Endothelial cell of umbilical vein (primary cell): ENCODE measurements around the gene MAMDC2.

Experiments
- EZH2 ChIP-seq: IDR thresholded peaks from 2 replicates; pipeline ENCODE4 v1.6.1; 2012; ENCODE audit warnings: borderline replicate concordance, low read depth, mild to moderate bottlenecking, moderate library complexity, low read length, inconsistent platforms; ENCODE audit not compliant: severe bottlenecking
- JUN ChIP-seq: IDR thresholded peaks from 2 replicates; pipeline ENCODE4 v1.6.1; 2011; ENCODE audit warnings: borderline replicate concordance, low read depth; ENCODE audit not compliant: insufficient read length, insufficient read depth
- POLR2A ChIP-seq: IDR thresholded peaks from 2 replicates; pipeline ENCODE4 v1.6.1; 2012; ENCODE audit warnings: low read depth, mild to moderate bottlenecking, control low read depth, low read length
- POLR2AphosphoS5 ChIP-seq: IDR thresholded peaks from 2 replicates; pipeline ENCODE4 v1.6.1; 2012; ENCODE audit warnings: low read depth, mild to moderate bottlenecking, control low read depth, low read length, moderate library complexity; ENCODE audit not compliant: insufficient read depth
- TF ChIP-seq, protein P1 (sequence below), 2 donors: IDR thresholded peaks; 1 replicate in 1 of 2; 2 replicates in 1 of 2; pipeline ENCODE4 v1.5.1; 2011; ENCODE audit warnings: low read length in 2 of 2, mild to moderate bottlenecking in 2 of 2, moderate library complexity in 2 of 2, control low read depth in 1 of 2, inconsistent platforms in 1 of 2, low read depth in 1 of 2; ENCODE audit not compliant: insufficient read depth in 1 of 2; ENCODE audit errors: extremely low read depth in 1 of 2
- TF ChIP-seq, protein P2 (sequence below): IDR thresholded peaks from 2 replicates; pipeline ENCODE4 v1.6.1; 2011; ENCODE audit not compliant: insufficient read depth, insufficient read length

DNA sequence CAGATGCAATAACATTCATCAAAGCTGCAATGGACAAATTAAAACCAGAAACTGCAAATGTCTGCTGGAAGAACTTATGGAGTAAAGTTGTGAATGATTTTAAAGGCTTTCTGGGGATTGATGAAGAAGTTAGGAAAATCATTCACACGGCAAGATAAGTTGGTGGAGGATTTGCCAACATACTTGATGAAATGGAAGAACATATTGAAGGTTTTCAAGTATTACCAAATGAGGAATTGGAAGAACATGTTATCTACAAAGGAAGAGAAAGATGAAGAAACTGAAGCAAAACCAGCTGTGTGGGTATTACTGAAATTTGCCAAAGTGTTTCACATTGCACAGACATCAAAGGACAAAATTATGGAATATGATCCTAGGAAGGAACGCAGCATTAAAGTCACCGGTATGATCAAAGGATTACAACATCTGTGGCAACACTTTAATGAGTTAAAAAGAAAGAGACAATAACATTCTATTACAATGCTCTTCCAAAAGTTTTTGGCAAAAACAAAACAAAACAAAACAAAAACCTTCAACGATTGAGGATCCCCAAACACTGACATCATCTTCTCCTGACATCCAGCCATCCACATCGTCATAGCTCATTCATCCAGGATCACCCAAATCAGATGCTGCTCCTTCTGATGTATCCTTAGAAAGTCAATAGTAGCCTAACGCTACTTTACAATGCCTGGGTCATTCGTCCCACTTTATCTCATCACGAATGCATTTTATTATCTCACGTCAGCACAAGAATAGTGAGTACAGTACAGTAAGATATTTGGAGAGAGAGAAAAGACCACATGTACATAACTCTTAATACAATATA, 153.8 kb downstream of the MAMDC2 start:
- TF ChIP-seq, protein P1, sequence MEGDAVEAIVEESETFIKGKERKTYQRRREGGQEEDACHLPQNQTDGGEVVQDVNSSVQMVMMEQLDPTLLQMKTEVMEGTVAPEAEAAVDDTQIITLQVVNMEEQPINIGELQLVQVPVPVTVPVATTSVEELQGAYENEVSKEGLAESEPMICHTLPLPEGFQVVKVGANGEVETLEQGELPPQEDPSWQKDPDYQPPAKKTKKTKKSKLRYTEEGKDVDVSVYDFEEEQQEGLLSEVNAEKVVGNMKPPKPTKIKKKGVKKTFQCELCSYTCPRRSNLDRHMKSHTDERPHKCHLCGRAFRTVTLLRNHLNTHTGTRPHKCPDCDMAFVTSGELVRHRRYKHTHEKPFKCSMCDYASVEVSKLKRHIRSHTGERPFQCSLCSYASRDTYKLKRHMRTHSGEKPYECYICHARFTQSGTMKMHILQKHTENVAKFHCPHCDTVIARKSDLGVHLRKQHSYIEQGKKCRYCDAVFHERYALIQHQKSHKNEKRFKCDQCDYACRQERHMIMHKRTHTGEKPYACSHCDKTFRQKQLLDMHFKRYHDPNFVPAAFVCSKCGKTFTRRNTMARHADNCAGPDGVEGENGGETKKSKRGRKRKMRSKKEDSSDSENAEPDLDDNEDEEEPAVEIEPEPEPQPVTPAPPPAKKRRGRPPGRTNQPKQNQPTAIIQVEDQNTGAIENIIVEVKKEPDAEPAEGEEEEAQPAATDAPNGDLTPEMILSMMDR (IDR thresholded peaks at IDR 0.05; ENCODE audit: extremely low read depth in 1 of 2, insufficient read depth in 1 of 2, low read depth in 1 of 2, low read length in 2 of 2) = no peak
- TF ChIP-seq EZH2 = no peak
- TF ChIP-seq POLR2A = no peak
- TF ChIP-seq POLR2AphosphoS5 = no peak
- TF ChIP-seq JUN = no peak
- TF ChIP-seq, protein P2, sequence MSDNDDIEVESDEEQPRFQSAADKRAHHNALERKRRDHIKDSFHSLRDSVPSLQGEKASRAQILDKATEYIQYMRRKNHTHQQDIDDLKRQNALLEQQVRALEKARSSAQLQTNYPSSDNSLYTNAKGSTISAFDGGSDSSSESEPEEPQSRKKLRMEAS = no peak
